ENCODE measurements around the gene SUPT20HL1. TPM values are rescaled to one million over a fixed set of nuclear protein-coding genes. Genes with fewer than 3 reads are reported as not detected.
A peak's percentile ranks its signal among the peaks of the same experiment; 100 is the strongest.
"Not testable (repeated sequence)": the region's sequence is repeated elsewhere in the genome, so short reads cannot be mapped to it uniquely, and the experiment has no call there.

The SUPT20HL1 gene
- not detected for polyA plus RNA-seq (2013, experiment 1 of 2; ENCODE audit: insufficient read length)
- not detected for polyA plus RNA-seq (2013, experiment 2 of 2; ENCODE audit: insufficient read length)

DNA sequence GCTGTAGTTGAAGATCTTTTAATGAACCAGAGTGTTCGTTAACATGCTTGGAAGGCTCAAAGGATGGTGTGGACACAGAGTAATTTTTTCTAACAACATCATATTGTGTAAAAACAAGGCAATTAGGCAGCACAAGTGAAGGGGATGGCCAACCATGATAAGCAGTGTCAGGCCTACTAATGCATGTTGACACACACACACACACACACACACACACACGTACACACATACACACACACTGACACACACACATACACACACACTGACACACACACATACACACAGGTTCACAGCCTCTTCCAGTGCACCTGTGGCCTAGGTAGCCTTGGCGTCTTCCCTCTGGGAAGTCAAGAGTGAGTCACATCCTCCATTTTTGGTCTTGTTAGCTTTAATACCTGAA is at the start of gene SUPT20HL1:
Gene SUPT20HL1, plus strand, starts transcription at position 368 of the 400 bp plus-strand sequence. CDS start 2,122 bp downstream, outside the sequence.
- DNase-seq: no peak

DNA sequence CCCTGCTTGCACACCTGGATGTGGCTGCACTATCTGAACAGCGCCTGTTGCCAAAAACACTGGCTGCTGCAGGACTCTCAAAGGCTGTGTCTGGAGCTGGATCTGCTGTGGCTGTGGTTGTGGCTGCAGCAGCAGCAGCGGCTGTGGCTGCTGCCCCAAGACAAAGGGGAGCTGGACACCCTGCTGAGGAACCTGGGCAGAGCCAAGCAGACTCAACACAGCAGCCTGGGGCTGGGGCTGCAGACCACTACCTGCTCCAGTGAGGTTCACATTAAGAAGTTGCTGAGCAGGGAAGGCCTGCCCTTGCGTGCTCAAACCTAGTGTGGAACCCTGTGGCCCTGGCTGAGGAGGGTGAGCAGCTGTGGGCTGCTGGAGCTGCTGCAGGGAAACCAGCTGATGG is 49.5 kb upstream of the SUPT20HL1 start:
- DNase-seq: not testable (repeated sequence)

DNA sequence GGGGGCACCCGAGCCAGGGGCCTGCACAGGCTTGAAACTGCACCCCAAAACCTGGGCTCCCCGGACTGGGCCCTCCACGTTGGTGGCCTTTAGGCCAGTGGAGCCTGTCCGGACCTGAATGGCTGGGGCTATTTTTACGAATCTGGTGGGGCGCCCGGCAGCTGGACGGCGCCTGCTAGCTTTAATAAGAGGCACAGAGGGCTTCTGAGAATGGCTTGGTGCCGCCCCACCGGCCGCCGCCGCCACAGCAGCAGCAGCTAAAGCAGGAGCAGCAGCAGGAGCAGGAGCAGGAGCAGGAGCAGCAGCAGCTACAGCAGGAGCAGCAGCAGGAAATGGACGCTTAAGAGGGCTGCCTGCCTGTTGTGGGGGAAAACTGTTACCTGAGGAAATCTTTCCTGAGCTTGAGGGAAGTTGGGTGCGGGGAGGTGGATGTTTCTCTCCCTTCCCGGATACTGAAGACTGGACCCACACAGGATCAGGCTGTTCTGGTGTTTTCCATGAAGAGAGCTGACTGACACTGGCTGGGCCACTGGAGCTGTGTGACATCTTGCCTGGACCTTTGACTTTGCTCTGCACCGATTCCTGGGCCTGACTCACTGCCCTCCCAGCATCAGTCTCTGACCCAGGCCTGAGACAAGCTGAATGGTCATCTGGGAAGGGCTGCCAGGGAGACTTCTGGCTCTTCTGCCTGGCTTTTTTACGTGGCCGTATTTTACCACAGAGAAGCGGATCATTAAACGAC is 48.8 kb upstream of the SUPT20HL1 start:
- not testable (repeated sequence) for DNase-seq

- not testable (repeated sequence) for DNase-seq
These were observed 48.2 kb upstream of the SUPT20HL1 start for GRCh38 chrX:24312249-24312607.

- no peak for DNase-seq
These were observed 46.3 kb upstream of the SUPT20HL1 start, which contains the start of gene SUPT20HL2 for GRCh38 chrX:24314019-24314635. TSS of gene SUPT20HL2 (minus strand) at chrX:24314069. CDS start at chrX:24313315, 754 bp downstream.

DNA sequence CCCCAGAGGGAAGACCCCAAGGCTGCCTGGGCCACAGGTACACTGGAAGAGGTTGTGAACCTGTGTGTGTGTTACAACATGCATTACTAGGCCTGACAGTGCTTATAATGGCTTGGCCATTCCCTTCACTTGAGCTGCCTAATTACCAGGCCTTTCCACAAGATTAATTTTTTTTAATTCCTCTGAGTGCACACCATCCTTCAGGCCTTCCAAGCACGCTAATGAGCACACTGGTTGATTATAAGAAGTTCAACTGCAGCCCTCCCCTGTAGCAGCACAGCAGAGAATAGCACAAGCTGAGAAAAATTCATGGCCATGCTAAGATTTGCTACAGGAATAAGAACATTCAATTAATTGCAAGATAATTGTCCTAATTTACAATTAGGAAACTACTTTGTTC is 44.3 kb upstream of the SUPT20HL1 start:
- no peak for DNase-seq

DNA sequence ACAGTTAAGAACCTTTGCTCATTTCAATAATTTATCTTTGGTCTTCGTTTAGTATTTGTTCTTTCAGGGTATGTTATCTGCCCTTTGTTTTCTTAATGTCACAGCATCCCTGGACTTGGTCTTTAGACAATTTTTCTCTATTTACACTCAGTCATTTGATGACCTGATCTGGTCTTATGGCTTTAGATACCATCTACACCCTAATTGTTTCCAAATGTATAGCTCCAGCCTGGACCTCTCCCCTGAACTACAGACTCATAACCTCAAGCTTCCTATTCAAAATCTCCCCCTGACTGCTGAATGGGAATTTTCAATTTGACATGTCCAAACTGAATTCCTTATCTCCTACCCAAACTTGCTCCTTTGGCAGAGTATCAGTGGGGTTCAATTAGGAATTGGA is 42.9 kb upstream of the SUPT20HL1 start:
- no peak for DNase-seq

DNA sequence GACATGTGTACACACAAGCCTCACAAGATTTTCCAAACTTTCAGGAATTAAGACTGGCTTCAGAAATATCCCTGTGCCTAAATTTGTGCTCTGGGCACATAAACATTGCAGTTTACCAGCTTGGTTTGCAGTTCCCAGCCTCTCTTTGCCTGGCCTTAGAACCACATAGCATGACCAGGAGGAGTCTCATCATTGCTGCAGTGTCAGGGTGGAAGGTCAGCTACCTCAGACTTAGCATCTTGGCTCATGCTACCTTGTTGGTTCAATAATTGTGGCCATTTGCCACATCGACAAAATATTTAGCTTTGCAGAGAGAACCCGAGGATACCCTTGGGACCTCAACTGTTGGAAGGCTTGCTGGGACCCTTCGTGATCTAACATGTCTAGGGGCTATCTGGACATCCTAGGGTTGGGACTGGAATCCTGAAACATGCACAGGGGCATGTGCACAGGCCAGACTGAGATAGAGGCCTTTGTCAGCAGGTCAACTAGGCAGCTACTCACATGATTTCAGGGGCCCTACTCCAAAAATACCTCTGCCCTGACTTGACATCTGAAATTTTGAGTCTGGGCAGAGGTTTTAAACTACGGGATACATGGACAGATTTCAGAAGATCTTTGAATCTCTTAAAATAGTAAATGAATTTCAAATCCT is 38.6 kb upstream of the SUPT20HL1 start:
- no peak for DNase-seq

DNA sequence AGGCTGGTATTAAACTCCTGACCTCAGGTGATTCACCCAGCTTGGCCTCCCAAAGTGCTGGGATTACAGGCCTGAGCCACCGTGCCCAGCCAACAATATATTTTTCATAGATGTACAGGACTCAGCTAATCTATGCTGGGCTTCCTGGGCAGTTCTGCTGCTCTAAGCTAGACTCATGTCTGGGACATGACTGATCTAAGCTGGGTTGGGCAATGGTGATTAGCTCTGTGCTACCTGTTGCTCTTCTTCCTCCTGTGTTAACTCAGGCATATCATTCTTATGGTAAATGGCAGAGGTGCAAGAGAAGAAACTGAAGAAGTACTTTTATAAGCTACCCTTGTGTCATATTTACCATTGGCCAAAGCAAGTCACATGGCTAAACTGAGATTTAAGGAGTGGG is 35.2 kb upstream of the SUPT20HL1 start:
- no peak for DNase-seq

DNA sequence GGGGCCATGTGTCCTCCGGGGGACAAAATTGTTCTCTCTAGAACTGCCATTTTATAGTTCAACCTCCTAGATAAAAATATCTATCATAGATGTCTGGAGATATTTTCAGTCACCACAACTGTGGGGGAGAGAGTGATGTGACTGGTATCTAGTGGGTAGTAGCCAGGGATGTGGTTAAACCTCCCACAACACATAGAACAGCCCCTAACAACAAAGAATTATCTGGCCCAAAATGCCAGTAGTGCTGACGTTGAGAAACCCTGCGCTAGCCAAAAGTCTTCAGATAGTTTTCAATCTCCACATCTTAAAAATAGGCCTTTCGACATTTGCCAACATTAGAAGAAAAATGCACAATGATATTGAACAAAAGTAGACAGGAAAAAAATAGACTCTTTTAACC is 27.6 kb upstream of the SUPT20HL1 start:
- DNase-seq: peak; percentile 27

GRCh38 chrX:24333371-24333770 is 27.1 kb upstream of the SUPT20HL1 start:
- peak; percentile 16 for DNase-seq

GRCh38 chrX:24334461-24334860 is 26.0 kb upstream of the SUPT20HL1 start:
- DNase-seq: no peak

DNA sequence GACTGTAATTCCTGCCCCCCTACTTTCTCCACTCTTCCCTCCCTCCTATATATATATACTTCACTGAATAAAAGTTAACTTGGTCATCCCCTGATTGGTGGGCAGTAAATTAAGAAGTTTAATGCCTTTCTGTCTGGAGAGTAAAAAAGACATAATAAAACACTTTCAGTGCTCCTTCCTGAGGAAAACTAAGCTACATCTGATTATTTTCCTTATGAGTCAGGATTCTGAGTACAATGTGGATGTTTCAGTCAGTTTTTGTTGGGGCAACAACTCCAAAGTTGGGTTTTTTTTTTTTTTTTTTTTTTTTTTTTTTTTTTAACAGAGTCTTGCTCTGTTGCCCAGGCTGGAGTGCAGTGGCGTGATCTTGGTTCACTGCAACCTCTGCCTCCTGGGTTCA is 24.6 kb upstream of the SUPT20HL1 start:
- DNase-seq: no peak

DNA sequence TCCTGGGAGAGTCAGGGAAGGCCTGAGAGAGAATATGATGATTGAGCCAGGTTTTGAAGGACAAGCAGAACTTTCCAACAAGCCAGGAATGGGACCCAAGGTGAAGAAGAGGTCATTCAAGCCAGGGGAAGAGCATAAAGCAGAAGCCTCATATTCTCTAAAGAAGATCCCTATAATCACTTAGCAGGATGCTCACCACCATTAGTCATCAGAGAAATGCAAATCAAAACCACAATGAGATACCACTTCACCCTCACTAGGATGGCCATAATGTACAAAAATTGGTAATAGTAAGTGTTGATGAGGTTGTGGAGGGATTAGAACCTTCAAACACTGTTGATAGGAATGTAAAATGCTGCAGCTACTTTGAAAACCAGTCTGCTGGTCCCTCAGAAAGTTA is 20.5 kb upstream of the SUPT20HL1 start:
- DNase-seq: no peak

DNA sequence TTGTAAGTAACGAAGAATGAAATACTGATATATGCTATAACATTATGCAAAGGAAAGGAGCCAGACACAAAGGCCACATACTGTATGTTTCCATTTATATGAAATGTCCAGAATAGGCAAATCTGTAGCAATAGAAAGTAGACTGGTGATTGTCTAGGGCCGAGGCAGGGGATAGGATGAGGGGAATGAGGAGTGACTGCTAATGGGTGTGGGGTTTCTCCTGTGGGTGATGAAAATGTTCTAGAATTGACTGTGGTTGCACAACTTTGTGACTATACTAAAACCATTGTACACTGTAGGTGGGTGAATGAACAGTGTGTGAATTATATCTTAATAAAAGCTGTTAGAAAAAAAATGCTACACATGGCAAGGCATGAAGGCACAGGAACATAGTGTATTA is 19.9 kb upstream of the SUPT20HL1 start:
- DNase-seq: no peak

DNA sequence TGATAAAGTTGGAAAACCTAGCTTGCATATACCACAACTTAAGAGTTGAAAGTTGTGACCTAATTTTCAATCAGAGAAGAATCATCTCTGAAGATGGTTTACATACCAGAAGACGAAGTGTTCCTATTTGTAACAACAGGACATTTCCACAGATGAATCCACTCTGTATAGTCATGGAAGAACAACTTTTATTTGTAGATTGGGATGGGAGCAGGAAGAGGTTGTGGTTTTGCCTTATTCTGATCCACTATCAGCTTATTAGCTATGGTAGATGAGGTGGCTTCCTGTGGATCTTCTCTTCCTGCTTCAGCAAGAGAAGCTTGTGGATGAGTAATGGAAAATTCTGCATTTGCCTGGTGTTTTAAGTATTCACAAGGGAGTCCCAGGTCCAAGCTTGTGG is 18.6 kb upstream of the SUPT20HL1 start:
- peak; percentile 79 for DNase-seq

GRCh38 chrX:24343719-24344118 is 16.7 kb upstream of the SUPT20HL1 start:
- DNase-seq: no peak

DNA sequence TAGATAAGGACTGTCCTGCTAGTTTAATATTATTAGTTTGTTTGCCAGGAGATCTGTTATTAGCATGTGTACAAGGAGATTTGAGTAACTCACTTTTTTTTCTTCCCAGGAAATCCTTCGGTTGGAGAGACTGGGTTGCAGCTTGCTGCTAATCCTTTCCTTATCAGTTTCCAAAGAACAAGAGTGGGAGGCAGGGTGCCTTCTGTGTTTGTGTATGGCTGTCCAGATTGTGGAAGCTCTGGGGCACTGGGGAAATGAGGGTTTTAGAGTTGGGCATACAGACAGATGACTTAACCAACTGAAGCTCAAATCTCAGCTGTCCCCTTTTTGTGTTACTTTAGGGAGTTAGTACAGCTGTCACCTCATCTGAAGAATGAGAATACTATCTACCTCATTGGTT is 12.6 kb upstream of the SUPT20HL1 start:
- DNase-seq: no peak

GRCh38 chrX:24350217-24350616 is 10.2 kb upstream of the SUPT20HL1 start:
- no peak for DNase-seq

- no peak for DNase-seq
These were observed 5.3 kb upstream of the SUPT20HL1 start for GRCh38 chrX:24355095-24355494.

DNA sequence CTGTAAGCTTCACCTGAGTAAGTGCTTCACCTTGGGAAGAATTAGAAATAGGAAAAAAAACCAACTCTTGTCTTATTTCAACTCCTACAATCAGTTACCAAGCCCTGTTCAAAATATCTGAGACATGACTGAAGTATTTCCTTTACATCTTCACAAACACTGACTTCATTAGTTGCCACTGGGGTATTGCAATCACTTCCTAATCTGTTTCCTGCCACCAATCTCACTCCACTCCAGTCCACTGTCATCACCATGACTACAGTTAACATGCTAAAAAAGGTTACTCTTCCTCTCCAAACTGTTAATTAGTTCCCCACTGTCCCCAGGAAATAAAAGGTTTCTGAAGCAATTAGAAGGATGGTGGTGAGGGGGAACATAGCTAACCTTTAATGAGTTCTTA is 3.3 kb upstream of the SUPT20HL1 start:
- DNase-seq: no peak

GRCh38 chrX:24362089-24362745 is 1.8 kb downstream of the SUPT20HL1 start:
- DNase-seq: not testable (repeated sequence)
